Raji (cell line): ENCODE data around the gene RNF151.

Source experiments
- POLR2A ChIP-seq: IDR thresholded peaks from 2 replicates; pipeline ENCODE4 v1.6.1; 2011; ENCODE audit warnings: low read depth, low read length, control low read depth; ENCODE audit not compliant: insufficient read depth

Gene RNF151

GRCh38 chr16:2015117-2015946, 48.7 kb downstream of the RNF151 start:
- TF ChIP-seq POLR2A = no peak

- no peak for TF ChIP-seq POLR2A
Measured at GRCh38 chr16:2015947-2016208, 49.2 kb downstream of the RNF151 start.

- no peak for TF ChIP-seq POLR2A
Measured at GRCh38 chr16:2016407-2016922, 49.8 kb downstream of the RNF151 start.
